NCI-H187 (cell line): Measurements from ENCODE around the gene ARL6IP1.

Source experiments
- DNase-seq, 2 experiments: peaks; one replicate each; lab custom pipeline; 2025; lab: John Stamatoyannopoulos, UW

Gene ARL6IP1

DNA sequence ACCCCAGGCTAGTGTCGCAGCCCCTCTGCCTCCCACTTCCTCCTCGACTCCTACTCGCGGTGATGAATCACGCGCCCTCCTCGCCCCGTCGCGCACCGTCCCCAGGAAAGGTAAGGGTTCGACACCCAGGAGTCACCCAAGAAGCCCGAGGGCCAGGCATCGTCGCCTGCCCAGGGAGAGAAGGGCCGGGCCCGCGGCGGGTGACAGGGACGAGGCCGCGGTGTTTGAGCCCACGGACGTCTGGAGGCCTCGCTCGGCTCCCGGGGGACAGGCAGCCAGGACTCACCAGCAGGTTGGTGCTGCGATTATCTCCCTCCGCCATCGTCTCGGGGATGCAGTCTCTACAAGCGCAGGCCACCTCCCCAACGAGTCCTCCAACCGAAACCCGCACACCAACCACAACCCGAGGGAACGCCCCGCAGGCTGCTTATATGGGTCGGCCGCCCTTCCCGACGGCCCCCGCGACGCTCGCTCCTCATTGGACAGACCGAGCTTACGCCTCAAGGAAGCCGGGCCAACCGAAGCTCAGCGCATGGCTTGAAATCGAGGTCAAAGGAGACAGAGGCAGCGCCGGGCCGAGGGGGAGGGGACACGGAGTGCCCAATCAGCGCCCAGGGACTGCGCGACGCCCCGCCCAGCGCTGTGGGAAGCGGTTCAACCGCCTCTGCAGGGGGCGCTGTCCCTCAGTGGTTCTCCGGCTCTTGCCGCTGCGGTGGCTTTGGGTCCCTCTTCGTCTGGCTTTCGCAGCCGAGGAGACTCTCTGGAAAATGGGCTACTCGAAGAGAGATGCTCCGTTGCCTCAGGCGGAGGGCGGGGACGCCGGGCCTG is at the start of gene ARL6IP1:
Gene ARL6IP1, minus strand, starts transcription at position 405 of the 828 bp plus-strand sequence. Its CDS starts 83 bp downstream, at position 322.
- peak; percentile 88 to 91 for DNase-seq

DNA sequence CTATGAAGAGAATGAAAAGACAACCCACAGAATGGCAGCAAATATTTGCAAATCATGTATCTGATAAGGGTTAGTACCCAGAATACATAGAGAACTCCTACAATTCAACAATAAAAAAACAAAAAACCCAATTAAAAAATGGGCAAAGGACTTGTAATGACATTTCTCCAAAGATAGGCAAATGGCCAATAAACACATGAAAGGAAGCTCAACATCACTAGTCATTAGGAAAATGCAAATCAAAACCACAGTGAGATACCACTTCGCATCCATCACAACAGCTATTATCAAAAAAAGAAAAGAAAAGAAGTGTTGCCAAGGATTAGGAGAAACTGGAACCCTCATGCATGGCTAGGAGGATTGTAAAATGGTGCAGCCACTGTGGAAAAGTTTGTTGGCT is 45.1 kb upstream of the ARL6IP1 start:
- DNase-seq: no peak

DNA sequence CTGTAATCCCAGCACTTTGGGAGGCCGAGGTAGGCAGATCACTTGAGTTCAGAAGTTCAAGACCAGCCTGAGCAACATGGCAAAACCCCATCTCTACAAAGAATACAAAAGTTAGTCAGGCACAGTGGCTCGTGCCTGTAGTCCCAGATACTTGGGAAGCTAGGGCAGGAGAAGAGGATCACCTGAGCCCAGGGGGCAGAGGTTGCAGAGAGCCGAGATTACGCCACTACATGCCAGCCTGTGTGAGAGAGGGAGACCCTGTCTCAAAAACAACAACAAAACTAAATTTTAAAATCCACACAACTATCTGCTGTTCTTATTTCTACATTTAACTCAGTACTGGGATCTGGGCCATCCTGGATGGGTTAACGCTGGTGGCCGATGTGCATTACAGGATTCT is 41.2 kb upstream of the ARL6IP1 start:
- no peak for DNase-seq

DNA sequence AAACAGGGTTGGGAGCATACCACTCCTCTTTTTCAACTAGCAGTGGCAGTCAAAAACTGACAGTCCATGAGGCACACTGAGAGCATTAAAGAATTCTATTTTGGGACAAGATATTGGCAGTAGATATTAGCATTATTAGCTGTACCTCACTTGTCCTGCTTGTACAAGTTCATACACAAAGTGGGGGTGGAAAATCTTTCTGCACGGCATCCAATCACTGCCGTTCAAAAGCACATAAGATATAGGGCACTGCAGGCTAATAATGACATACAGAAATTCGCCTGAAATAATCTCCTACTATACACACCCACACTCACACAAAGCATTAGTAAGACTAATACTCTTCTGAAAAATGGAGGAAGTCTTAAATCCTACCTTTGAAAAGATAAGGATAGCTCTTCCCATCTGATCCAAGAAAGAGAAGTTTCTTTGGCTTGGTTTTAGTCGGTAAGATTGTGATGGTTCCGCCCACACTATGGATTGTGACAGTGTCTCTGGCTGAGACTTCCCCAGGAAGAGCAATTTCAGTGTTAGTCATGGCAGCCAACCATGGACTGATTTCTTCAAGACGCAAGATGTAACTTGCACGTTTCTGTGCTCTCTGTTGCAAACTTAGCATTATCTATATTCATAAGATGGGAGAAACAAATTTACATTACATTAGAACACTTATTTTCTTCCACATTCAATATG is 40.6 kb upstream of the ARL6IP1 start:
- no peak for DNase-seq

DNA sequence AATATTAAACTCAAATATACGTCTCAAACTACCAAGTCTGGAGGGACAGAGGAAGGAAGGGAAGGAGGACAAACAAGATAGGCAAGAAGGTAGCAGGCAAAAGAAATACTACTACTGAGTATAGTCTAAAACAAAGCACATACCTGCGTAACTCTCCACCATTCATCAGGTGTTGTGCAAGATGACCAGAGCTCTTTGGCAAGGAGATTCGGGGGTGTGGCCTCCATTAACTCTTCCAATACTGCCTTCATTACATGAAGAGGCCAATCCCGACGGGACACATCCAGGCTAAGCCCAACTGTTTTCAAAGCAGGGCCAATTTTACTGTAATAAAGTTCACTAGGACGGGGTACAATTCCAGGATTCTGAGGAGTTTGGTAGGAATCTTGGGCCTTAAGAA is 38.2 kb upstream of the ARL6IP1 start:
- DNase-seq: no peak

DNA sequence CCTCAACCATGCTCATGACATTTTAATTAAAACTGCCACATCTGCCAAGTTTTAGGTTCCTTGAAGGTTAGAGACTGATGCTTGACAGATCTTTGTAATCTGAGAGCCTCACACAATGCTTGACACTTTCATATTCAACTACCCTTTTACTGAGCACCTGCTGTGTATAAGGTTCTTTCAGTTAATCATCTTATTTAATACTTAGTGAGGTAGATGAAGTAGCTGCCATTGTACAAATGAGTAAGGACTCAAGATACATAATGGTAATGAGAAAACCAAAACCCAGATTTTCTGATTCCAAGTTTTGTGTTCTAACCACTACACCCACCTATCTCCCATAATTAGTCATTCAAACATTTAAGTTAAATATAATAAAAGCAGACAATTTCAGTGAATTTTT is 35.4 kb upstream of the ARL6IP1 start:
- DNase-seq: no peak

DNA sequence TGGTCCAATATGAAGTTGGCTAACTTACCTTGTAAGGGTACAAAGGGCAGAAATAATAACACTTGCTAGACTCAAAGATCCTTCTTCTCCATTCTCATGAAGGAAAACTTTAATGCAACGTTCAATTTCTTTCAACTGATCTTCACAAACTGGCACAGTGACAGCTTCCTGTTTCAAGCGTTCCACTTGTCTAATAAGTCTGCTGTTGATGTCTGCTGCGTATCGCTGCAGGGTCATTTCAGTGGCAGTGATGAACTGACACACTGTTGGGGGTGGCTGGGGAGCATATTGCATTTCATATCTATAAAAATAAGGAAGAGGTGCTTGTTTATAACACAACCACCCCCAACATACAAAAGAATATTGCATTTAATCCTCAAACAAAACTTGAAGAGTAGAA is 33.5 kb upstream of the ARL6IP1 start:
- DNase-seq: no peak

DNA sequence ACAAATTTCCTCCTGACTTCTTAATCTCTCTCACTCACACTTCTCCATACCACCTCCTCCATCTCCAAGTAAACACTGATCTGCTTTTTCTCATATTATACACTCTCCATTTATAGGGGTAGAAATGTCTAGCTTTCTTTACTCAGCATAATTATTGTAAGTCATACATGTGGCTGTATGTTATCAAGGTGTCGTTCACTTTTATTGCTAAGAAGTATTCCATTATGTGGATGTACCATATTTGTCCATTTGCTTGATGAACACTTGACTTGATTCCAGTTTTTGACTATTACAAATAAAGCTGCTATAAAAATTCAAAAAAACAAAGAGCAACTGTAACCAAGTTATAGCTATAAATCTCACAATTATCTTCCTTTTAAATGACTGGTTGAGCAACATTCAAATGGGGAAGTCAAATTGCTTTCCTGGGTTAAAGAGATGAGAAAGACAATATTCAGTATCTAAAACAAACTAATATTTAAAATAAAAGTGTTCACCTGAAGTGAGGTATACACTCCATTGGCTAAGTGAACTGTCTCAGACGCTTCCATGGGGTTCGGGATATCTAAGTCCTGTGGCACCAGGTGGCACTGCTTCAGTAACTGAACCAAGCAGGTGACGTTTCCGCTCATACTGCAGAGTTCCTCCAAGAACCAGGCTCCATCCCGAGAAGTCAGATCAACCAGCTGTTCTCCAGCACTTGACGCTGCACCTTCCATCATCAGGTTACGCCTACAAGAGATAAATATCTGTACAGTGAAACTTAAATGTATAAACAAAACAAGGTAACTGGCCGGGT is 32.6 kb upstream of the ARL6IP1 start:
- no peak for DNase-seq

DNA sequence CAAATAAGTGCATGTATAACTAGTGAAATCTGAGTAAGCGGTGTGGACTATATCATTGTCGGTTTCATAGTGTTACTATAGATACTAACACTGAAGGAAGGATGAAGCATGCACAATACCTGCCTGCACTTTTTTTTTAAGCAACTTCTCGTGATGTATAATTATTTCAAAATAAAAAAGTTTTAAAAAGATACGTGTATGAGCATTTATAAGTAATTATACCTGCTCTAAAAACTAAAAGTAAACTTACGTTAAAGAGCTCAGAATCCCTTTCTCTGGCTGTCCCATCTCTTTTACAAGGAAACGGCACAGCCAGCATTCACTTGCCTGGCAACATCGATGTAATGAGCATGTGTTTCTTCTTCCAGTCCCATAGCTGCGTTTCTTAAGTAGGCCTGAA is 31.3 kb upstream of the ARL6IP1 start:
- DNase-seq: no peak

DNA sequence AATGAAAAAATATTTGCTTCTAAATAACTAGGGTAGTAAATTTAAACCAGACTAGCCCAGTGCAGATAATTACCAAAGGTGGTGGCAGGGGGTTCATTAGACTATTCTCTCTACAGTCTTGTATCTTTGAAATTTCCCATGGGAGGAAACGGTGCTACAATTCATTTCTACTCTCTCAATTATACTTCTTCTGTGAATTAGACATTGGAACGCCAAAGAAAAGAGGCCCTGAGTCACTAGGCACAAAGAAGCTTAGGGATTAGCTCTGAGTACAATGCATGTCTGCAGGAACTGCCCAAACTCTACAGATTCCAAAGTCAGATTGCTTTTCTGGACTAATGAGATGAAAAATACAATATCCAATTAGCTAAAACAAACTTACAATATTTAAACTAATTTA is 30.7 kb upstream of the ARL6IP1 start:
- DNase-seq: no peak

DNA sequence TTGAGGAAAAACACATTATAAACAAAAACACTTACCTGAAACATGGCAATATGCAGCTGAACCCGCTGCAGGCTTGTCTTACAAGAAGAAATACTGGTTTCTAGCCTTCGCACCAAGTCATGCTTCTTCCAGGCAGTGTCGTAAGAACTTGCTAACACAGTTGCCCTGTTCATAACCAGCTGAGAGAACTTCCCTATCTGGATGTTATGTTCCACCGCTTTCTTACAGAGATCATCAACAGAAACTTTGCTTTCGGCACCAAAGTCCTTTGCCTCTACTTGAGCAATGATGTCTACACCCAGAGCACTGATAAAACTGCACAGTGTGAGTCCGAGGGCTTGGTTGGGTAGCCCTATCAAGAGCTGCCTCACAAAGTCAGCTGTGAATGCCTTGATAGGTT is 27.9 kb upstream of the ARL6IP1 start:
- no peak for DNase-seq

DNA sequence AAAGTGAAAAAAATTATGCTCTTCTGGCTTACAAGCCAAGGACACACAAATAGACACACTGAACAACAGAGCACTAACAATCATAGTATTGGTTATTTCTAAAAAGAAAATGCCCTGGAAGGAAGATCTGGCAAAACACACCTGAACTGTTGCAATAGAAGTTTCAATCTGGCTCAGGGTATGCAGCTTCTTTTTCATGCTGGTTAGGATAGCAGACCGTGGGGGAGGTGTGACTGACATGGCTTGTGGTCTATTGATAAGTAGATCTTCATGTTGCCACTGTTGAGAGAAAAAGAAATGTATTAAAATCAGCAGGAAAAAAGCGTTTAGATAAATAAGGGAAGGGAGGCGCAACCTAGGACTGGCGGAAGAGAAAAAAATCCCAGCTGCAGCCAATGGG is 26.5 kb upstream of the ARL6IP1 start:
- no peak for DNase-seq

DNA sequence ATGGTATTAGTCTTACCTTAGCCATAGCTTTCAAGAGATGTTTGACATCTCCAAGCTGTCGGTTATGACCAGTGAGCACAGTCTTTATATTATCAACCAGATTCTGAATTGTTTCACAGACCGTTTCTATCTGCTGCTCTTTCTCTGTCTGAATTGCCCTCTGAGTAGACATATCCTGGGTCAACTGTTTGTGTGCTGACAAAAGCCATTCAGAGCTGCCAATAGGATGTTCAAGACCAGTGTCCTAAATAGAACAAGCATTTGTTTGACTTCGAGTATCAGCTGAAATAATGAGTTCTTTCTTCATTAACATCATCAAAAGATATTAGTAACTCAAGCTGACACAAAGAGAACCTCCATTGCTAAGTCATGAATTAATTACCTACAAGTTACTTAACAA is 14.9 kb upstream of the ARL6IP1 start:
- DNase-seq: no peak

DNA sequence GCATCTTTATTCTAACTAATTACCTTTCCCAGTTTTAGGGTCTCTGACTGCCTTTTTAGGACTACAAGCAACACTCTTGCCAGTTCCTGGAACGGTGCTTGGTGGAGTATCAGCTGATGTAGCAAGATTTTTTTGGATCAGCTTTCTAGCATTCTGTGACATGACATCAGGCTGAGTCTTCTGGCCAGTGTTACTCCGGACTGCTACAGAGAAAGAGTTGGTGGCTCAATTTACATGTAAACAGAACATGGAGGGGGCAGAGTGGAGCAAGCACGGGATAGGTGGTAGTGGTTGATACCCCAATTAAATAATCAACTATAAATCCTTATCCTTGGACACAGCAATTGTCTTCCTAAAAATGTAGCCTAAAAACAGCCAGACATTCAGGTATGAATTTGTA is 10.6 kb upstream of the ARL6IP1 start:
- DNase-seq: no peak

DNA sequence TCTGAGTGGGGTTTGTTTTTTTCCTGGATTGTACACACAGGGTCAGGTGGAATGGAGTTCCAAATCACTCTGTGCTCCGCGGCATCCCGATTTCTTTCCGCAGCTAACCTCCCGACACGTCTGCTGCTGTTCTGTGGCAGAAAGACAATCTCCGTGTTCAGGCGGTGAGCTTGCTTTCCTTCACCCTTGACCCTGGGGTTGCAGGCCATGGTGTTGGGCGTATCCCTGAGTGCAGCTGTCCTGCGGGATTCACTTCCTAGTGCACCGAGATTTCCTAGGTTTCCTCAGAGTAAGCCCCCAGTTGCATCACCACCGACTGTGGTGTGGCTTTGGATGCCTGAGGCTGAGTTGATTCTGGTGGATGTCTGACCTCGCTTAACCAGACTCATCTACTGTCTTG is 7.8 kb upstream of the ARL6IP1 start:
- DNase-seq: no peak

DNA sequence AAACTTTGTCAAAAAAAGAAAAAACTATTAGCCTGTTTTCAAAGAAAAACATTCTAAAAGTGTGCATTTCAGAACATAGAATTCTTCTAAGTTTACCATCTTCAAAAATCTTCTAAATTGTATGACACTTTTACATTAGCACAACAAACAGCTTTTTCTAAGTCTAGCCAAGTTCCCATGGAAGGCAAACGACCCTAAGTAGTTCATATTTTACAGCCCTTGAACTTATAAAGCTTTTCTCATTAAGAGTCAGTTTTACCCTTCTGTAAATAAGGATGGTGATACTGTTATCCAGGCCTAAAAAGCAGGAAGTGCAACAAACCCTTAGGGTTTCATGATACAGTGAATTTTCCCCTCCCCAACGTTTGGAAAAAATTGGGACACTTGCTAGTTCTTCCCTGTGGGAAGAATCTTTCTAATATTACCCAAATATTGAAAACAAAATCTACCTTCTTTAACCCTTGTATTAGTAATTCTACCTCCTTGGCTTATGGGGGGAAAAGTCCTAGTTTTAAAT is 4.0 kb upstream of the ARL6IP1 start:
- DNase-seq: no peak

DNA sequence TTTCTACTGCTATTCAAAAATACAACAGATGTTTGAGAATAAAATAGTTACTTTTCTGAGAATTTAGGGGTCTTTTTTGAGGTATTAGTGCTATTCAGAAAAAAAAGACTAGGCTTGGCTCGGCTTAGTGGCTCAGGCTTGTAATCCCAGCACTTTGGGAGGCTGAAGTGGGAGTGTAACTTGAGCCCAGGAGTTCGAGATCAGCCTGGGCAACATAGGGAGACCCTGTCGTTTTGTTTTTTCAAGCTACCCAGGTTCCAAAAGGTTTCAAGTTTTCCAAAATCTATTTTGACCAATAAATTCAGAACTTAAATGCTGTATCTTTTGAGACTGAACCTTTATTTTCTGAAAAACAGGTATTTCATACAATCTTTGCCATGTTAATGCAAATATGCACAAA is 3.2 kb upstream of the ARL6IP1 start:
- no peak for DNase-seq

DNA sequence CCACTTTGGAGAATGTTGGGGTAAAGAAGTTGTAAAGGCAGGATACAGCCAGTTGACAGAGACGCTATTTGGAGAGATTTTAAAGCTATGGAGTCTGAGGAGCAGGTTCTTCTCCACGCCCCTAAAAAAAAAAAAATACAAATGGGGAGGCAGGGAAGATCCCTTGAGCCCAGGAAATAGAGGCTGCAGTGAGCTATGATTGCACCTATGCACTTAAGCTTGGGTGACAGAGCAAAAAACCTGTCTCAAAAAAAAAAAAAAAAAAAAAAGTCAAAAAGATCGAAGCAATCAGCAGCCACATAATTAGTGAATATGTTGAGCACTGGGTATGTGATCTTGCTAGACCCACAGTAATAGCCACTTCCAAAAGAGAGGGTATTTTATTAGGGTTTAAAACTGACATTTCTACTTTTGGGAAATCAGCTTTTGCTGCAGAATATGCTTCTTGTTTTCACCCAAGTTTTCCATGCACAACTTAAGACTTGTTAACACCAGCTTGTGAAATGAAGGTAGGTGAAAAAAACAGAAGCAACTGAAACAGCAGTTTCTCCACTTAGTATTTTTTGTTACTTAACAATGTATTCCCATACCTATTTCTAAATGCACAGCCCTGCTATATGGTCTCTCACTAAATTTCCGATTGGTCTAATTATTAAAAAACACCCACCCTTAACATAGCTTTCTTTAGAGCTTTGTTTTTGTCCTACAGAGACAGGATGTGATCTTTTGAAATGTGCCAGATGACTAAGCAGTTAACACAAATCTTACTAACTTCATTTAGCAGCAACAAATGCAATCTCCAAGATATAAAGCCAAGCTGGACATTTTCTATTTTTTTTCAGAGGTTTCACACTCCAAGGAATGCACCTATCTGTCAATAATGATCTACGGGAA is 2.5 kb upstream of the ARL6IP1 start:
- DNase-seq: no peak

DNA sequence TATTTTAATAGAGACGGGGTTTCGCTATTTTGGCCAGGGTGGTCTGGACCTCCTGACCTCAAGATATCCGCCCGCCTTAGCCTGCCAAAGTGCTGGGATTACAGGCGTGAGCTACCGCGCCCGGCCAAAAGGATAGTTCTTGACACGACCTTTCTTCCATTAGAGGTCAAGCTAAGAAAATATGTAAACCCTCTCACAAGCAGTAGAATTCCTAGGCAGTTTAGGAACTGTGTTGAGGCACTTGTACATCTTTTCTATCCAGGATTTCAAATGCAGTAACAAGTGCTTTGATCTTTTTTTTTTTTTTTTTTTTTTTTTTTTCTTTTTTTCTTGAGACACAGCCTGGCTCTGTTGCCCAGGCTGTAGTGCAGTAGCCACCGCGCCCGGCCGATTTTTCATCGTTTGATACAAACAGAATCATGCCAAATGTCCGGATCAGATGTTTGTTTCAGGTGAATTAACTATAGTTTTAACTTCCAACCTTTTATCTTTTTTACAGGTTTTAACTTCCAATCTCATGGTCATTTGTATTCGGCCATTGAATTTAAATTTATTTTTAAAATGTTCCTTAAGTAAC is 1.5 kb upstream of the ARL6IP1 start:
- no peak for DNase-seq

DNA sequence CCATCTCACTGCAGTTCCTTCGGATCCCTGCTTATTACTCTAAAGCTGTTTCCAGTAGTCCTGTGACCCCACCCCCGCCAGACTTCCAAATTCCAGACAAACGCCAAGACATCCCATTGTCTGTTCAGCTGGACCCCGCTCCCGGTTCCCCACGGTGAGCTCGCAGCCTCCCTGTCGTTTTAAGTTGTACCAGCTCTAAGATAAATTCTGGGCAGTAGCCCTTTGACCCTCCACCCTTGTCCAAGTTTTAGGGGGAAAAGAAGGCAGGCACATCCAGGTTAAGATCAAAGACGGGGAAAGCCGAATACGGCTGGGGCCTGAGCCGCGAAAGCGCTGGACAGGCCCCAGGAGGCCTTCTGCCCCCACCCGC is 589 bp downstream of the ARL6IP1 start:
- no peak for DNase-seq

DNA sequence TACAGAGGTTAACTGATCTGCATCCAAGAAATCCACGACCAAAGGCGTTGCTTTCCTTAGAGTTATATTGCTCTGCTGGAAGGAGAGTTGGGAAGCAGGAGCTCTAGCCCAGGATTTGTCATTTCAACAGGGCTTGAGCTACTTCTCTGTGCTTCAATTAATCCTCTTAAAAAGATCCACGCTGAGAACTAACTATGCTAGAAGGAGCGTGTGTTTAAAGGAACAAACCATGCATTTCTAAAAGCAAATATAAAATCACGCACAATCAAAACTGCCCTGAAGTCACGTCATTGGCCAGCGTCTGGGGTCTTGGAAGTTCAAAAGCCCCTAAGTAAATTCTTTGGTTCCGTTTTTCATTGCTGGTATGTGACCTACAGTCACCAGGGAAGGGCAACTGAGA is 1.1 kb downstream of the ARL6IP1 start:
- DNase-seq: no peak
